HL-60 (cell line): ENCODE measurements around the gene ZNF503.

Experiments used
- DNase-seq, 2 experiments: peaks; one replicate each; pipeline ENCODE4 v3.0.0-alpha.2; 2010 to 2020; ENCODE audit warnings: low read depth in 1 of 2, low spot score in 1 of 2
- H3K27ac ChIP-seq: fragments of 250-450 bp; sonication (Bioruptor Pico); replicated peaks from 2 replicates; pipeline ENCODE4 v1.5.1; 2020; ENCODE audit warnings: mild to moderate bottlenecking, moderate library complexity
- H3K27me3 ChIP-seq: fragments of 250-450 bp; sonication (Bioruptor Pico); 2 replicates; pipeline ENCODE4 v1.5.1; 2021; ENCODE audit warnings: mild to moderate bottlenecking, moderate library complexity; ENCODE audit not compliant: insufficient read depth, poor library complexity, severe bottlenecking
- H3K4me3 ChIP-seq: replicated peaks from 2 replicates; pipeline ENCODE4 v1.5.1; 2011; ENCODE audit warnings: mild to moderate bottlenecking, control low read depth, low read length; ENCODE audit not compliant: insufficient read depth
- CTCF ChIP-seq: IDR thresholded peaks from one replicate; pipeline ENCODE4 v1.5.1; 2011; ENCODE audit warnings: low read length, control low read depth, inconsistent platforms; ENCODE audit not compliant: insufficient read depth
- GABPA ChIP-seq: IDR thresholded peaks from 2 replicates; pipeline ENCODE4 v1.6.1; 2012; ENCODE audit warnings: low read depth
- POLR2AphosphoS5 ChIP-seq: IDR thresholded peaks from 2 replicates; pipeline ENCODE4 v1.6.1; 2012; ENCODE audit warnings: low read depth
- REST ChIP-seq: IDR thresholded peaks from 2 replicates; pipeline ENCODE4 v1.6.1; 2012; ENCODE audit warnings: low read depth; ENCODE audit not compliant: insufficient replicate concordance
- SPI1 ChIP-seq: IDR thresholded peaks from 2 replicates; pipeline ENCODE4 v1.6.1; 2012; ENCODE audit warnings: low read depth, mild to moderate bottlenecking, borderline replicate concordance

The ZNF503 gene

GRCh38 chr10:75417522-75417927 is 16.0 kb upstream of the ZNF503 start:
- Histone ChIP-seq H3K4me3 (no peak overlapping the region), H3K27ac (no peak overlapping the region), H3K27me3 (no peaks in the 10 kb centered on the region)
- no peak for TF ChIP-seq REST
- TF ChIP-seq SPI1 = no peak
- no peak for TF ChIP-seq GABPA
- no peak for TF ChIP-seq CTCF
- no peak for TF ChIP-seq POLR2AphosphoS5
- no peak for DNase-seq

- no peak overlapping the region for H3K4me3 ChIP-seq
- no peak for DNase-seq
- no peaks in the 10 kb centered on the region for H3K27me3 ChIP-seq
- no peak overlapping the region for H3K27ac ChIP-seq
- no peak for TF ChIP-seq CTCF
- no peak for TF ChIP-seq POLR2AphosphoS5
- TF ChIP-seq REST = no peak
- TF ChIP-seq SPI1 = no peak
- TF ChIP-seq GABPA = no peak
These were observed 13.0 kb upstream of the ZNF503 start for GRCh38 chr10:75414527-75414926.

- DNase-seq = no peak
- no peaks in the 10 kb centered on the region for H3K27me3 ChIP-seq
- H3K4me3 ChIP-seq = no peak overlapping the region
- no peak overlapping the region for H3K27ac ChIP-seq
- no peak for TF ChIP-seq GABPA
- TF ChIP-seq REST = no peak
These were observed 8.8 kb upstream of the ZNF503 start for GRCh38 chr10:75410132-75411005.
